C4-2B (cell line): ENCODE results near the gene CD80.

Experiments
- H3K27ac ChIP-seq: fragments of 450-650 bp; 2 replicates; pipeline ENCODE4 v1.5.1; 2017
- CTCF ChIP-seq: fragments of 450-650 bp; conservative IDR thresholded peaks from 2 replicates; pipeline ENCODE4 v1.5.1; 2017; ENCODE audit warnings: mild to moderate bottlenecking
- ZFX ChIP-seq: fragments of 450-650 bp; IDR thresholded peaks from 2 replicates; pipeline ENCODE4 v1.6.1; 2017

CD80 gene

GRCh38 chr3:119542168-119542767, 17.1 kb downstream of the CD80 start:
- H3K27ac ChIP-seq = no peak overlapping the region
- no peak for TF ChIP-seq CTCF
- TF ChIP-seq ZFX = no peak

GRCh38 chr3:119541547-119541946, 17.9 kb downstream of the CD80 start:
- H3K27ac ChIP-seq = no peak overlapping the region
- TF ChIP-seq ZFX = no peak
- no peak for TF ChIP-seq CTCF

GRCh38 chr3:119538772-119539171, 20.6 kb downstream of the CD80 start:
- no peak overlapping the region for H3K27ac ChIP-seq
- TF ChIP-seq CTCF = no peak
- TF ChIP-seq ZFX = no peak

GRCh38 chr3:119536757-119537156, 22.7 kb downstream of the CD80 start:
- no peak overlapping the region for H3K27ac ChIP-seq
- TF ChIP-seq CTCF = no peak

GRCh38 chr3:119534296-119534695, 25.1 kb downstream of the CD80 start:
- H3K27ac ChIP-seq = no peak overlapping the region
- TF ChIP-seq CTCF (no peak), ZFX (no peak)

- TF ChIP-seq CTCF = no peak
- no peak for TF ChIP-seq ZFX
- no peak overlapping the region for H3K27ac ChIP-seq
These were observed 28.3 kb downstream of the CD80 start for GRCh38 chr3:119531151-119531550.

- no peak overlapping the region for H3K27ac ChIP-seq
- TF ChIP-seq ZFX (no peak), CTCF (no peak)
These were observed 29.0 kb downstream of the CD80 start for GRCh38 chr3:119530456-119530855.
